GOT3 (cell line): ENCODE measurements around the gene PTDSS2.
"Not testable (repeated sequence)": the region's sequence is repeated elsewhere in the genome, so short reads cannot be mapped to it uniquely, and the experiment has no call there.

ENCODE experiments used
- DNase-seq: peaks from one replicate; lab custom pipeline; 2025; ENCODE audit warnings: mixed read lengths; lab: John Stamatoyannopoulos, UW

Gene PTDSS2

GRCh38 chr11:414318-414857, 35.7 kb upstream of the PTDSS2 start:
- DNase-seq, result no peak

DNA sequence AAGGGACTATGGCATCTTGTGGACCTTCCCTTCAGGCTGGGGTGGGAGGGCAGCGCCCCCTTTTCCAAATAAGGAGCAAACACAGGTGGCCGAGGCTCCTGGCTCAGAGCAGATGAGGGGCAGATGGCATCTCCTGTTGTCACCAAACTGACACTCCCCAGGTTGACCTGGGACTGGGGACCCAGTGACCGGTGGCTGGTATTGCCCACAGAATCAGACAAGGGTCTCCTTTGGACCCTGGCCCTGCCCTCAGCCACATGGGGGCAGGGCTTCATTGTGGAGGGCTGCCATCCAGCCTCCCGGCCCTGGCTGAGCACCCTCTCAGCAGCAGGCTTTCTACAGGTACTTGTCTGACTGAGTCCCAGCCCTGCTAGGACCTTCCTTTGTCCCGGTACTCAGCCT, 34.4 kb upstream of the PTDSS2 start:
- no peak for DNase-seq

GRCh38 chr11:416051-416756, 33.9 kb upstream of the PTDSS2 start:
- no peak for DNase-seq

GRCh38 chr11:416757-417621, 33.1 kb upstream of the PTDSS2 start:
- no peak for DNase-seq

DNA sequence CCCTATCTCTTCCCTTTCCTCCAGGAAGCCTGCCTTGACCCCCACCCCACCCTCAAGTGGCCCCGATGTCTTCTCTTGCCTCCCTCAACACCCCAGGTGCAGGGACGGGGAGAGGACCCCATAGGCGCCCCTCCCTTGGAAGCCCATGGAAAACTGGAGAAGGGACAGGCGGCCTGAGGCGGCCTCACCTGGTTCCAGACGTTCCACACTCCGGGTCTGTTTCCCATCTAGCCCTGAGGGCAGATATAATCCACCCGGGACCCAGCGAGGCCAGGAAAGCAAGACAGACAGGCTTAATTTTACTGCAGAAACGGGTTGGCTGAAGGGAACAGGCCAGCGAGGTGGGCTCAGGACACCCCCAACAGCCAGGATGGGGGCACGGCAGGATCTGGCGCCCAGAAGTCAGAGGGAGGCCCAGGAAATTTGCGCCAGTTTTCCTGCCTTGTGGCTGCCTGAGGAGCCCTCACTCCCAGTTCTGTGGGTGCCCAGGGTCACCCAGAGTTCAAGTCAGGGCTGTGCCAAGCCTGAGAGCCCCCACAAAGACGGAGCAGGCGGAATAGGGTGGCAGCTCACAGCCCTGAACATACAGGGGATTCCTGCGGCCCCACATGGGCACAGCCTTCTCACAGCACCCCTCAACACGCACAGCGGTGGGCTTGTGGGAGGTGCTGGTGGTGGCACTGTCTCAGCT, 32.3 kb upstream of the PTDSS2 start:
- DNase-seq, result no peak

DNA sequence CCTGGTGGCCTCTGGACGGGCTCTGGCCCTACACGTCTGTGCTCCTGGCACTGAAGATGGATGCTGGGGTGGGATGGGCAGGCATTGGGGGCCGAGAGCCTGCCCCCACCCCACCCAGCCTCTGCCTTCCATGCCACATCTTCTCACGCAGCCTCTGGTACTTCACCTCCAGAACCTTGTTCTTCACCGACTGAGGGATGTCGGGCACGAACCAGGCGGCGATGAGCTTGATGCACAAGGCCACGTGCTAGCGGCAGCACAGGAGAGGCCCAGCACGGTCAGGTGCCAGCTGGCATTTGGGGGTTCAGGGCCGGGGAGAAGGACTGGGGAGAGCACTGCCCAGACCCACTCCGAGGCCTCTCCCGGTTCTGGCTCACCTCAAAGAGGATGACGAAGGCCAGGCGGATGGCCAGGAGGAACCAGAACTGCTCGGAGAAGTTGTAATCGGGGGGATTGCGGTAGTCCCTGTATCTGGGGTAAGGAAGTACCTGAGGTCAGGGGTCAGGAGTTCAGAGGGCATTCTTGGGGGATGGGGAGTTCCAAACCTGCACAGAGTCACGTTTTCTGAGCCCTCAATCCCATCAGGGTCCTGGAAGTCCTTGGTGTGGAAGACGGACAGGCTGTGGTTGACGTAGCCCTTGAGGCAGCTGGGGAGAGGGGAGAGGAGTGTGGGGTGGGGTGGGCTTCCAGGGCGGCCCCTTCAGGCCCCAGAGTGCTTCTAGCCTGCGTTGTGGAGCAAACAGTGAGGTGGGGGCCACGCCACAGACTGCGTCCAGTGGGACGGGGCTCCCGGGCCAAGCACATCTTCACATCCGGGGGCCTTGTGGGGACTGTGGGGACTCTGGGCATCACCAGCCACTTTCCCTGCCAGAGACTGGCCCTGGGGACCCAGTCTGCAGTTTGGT, 31.5 kb upstream of the PTDSS2 start:
- no peak for DNase-seq

- DNase-seq, result no peak
Measured at GRCh38 chr11:419248-420005, 30.7 kb upstream of the PTDSS2 start.

DNA sequence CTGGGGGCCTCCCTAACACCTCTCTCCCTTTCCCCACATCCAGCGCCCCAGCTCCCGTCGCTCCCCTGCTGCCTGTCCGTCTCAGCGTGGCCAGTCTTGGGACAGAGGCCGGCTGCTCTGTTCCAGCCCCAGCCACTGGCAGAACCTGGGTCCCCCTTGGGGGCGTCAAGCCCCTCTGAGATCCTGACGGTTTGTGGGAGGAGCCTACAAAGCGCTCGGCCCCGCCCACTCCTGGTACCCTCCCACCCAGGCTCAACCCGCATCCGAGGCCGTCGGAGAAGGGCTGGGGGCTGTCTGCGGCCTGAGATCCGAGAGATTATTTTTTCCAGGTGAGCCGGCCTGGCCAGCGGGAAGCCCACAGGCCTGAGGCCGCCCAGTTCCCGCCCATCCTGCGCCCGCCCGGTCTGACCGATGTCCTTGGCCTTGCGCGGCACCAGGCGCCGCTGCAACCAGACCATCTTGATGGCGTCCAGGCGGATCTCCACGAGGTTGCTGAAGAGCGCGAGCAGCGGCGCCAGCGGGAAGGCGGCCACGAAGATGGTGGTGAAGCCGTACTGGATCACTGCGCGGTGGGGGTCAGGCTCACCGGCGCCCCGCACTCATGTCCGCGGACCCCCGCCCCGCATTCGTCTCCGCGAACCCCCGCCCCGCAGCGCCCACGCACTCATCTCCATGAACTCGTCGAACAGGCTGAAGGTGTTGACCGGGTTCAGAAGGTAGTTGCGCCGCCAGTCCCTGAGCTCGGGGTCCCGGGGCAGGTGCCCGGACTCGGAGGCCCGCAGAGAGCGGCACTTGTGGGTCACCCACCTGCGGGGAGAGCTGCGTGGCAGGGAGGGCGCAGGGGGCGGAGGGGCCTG, 29.8 kb upstream of the PTDSS2 start:
- no peak for DNase-seq

- no peak for DNase-seq
Measured at GRCh38 chr11:420911-421321, 29.2 kb upstream of the PTDSS2 start.

DNA sequence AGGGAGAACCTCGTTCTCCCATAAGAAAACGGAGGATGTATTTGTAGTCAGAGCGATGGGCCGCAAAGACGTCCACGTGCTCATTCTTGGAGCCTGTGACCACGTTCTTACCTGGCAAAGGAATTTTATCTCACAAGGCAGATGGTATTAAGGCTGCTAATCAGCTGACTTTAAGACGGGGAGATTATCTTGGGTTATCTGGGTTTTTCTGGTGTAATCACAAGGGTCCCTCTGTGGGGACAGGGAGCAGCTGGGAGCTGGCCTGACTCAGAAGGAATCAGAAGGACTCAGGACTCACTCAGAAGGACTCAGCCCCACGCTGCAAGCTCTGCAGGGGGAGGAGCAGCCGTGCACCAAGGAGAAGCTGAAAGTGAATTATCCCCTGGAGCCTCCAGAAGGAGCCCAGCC, 27.8 kb upstream of the PTDSS2 start:
- no peak for DNase-seq

DNA sequence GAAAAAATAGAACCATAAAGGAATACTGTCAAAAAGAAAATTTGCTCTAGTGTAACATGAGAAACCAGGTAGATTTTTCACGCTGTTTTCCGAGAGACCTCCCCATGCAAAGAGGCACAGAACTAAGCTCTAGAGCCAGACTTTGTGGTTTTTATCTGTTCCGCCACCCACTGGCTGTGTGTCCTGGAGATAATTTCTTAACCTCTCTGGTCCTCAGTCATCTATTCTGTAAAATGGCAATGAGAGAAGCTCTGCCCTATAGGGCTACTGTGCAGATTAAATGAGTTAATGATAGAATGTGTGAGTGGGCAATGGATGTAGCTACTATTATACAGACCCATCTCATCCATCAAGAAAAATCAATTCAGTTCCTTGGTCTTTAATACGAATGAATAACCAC, 25.8 kb upstream of the PTDSS2 start:
- no peak for DNase-seq

- not testable (repeated sequence) for DNase-seq
Measured at GRCh38 chr11:424766-425165, 25.3 kb upstream of the PTDSS2 start.

GRCh38 chr11:425301-425700, 24.8 kb upstream of the PTDSS2 start:
- DNase-seq, result no peak

- no peak for DNase-seq
Measured at GRCh38 chr11:426851-427250, 23.2 kb upstream of the PTDSS2 start.

- no peak for DNase-seq
Measured at GRCh38 chr11:428295-428694, 21.8 kb upstream of the PTDSS2 start.

DNA sequence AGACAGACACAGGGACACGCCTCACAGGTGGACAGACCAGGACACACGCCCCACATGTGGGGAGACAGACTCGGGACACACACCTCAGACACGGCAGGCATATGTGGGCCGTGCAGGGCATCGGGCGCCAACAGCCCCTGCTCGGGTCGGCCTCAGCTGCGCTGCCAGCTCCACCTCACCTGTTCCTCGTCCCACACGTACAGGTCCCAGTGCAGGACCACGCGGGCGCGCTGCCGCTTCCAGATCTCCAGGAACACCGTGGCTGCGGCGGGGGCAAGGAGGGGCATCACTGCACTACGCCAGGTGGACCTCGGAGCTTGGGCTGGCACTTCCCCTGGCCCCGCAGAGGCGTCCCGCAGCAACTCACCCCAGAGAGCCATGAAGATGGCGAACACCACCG, 20.7 kb upstream of the PTDSS2 start:
- DNase-seq, result no peak

- no peak for DNase-seq
Measured at GRCh38 chr11:429931-430456, 20.1 kb upstream of the PTDSS2 start.

GRCh38 chr11:431921-432320, 18.2 kb upstream of the PTDSS2 start:
- DNase-seq, result no peak

DNA sequence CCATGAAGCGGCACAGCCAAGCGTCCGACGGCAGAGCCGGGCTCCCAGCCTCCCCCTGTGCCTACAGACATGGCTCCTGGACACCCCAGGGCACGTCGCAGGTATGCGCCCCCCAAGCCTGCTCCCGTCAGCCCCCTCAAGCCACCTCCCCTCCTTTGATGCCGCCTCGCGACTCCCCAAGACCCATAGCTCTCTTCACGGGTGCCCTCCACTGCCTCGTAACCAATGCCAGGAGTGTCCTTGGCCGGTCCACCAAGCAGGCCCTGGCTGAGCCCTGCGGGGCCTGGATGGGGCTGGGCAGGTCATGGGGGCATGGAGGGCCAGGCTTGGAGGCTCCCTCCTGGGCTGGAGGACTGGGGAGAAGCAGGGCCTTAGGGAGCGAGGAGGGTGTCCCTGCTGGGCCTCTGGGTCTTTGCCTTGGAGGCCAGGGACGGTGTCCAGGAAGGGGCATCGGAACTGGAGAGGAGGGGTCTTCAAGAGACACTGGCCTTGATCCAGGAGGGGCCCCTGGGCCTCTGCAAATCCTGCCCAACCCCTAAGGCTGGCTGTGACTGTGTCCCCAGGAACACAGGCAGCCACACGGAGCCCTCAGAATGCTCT, 17.5 kb upstream of the PTDSS2 start:
- no peak for DNase-seq
